GM12874 (cell line): ENCODE data around the gene EPB41L3.

Experiments used
- TF ChIP-seq, protein P1 (sequence below): IDR thresholded peaks from 2 replicates; pipeline ENCODE4 v1.5.1; 2011; ENCODE audit warnings: low read depth, mild to moderate bottlenecking, control low read depth, low read length, moderate library complexity; ENCODE audit not compliant: insufficient read depth

EPB41L3 gene

DNA sequence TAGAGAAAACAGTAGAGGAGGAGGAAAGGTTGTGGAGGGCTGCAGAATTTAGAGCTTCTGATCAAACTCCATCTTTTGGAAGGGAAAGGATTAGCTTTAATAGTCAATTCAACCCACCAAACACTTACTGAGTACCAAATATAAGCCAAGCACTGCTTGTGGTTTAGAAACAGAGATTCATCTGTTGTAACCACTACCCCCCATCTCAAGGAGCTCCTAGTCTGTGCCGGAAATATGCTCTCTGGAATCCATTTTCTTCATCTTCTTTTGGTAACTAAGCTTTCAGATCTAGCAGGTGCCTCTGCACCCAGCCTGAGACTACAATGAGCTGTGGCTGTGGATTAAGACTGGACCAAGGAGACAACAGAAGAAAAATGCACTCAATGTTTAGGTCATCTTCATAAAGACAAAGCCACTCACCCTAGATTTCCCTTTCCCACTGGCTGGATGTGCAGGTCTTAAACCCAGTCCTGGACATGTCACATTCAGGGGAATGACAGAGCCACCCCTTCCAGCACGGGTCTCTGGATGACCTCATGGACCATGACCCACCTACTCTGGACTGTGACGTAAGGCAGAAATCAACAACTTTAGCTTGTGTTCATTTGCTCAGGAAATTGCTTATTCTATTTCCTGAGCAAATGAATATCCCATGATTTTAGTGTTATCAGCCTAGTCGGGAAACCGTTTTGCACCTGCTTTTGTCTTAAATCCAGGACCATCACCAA, 52.9 kb downstream of the EPB41L3 start:
- TF ChIP-seq, protein P1, sequence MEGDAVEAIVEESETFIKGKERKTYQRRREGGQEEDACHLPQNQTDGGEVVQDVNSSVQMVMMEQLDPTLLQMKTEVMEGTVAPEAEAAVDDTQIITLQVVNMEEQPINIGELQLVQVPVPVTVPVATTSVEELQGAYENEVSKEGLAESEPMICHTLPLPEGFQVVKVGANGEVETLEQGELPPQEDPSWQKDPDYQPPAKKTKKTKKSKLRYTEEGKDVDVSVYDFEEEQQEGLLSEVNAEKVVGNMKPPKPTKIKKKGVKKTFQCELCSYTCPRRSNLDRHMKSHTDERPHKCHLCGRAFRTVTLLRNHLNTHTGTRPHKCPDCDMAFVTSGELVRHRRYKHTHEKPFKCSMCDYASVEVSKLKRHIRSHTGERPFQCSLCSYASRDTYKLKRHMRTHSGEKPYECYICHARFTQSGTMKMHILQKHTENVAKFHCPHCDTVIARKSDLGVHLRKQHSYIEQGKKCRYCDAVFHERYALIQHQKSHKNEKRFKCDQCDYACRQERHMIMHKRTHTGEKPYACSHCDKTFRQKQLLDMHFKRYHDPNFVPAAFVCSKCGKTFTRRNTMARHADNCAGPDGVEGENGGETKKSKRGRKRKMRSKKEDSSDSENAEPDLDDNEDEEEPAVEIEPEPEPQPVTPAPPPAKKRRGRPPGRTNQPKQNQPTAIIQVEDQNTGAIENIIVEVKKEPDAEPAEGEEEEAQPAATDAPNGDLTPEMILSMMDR = no peak

DNA sequence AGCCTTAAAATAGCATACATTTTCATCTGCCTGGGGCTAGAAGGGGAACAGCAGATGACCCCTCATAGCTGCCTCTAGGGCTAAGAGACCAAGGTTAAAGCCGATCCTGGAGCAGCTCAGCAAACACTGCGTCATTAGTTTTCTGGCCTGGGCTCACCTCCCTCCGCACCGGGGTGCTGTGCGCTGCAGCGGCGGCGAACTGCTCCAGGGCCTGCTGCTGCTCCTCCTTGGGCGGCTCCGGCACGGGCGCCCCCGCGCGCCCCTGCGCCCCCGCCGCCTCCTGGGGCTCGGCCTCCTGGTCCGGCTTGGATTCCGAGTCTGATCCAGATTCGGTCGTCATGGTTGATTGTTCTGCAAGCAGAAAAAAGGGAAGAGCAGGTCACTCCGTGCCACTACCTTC, 55.0 kb downstream of the EPB41L3 start:
- TF ChIP-seq, protein P1 = no peak

DNA sequence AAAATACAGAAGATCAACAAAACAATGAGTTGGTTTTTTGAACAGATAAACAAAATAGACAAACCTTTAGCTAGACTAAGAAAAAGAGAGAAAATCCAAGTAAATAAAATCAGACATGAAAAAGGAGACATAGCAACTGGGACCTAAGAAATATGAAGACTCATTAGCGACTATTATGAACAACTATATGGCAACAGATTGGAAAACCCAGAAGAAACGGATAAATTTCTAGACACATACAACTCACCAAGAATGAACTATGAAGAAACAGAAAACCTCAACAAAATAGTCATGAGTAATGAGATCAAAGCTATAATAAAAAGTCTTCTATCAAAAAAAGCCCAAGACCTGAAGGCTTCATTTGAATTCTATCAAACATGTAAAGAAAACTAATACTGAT, 59.3 kb downstream of the EPB41L3 start:
- TF ChIP-seq, protein P1 = no peak

DNA sequence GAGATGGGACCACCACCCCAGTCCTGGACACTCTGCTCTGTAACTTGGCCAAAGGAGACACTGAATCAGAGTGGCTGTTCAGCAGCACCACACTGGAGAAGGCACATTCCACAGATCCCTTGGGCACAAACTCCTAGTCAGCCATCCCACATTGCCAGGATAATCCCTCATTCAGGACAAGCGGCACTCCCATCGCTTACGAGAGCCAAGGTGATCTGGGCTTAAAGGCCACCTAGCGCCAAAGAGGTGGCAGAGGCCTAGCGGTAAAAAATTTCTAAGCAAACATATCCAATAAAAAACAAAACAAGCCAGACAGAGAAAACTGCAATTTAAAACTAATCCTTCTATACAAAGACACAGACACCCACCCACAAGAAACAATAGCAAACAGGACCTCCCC, 62.2 kb downstream of the EPB41L3 start:
- TF ChIP-seq, protein P1 = no peak

DNA sequence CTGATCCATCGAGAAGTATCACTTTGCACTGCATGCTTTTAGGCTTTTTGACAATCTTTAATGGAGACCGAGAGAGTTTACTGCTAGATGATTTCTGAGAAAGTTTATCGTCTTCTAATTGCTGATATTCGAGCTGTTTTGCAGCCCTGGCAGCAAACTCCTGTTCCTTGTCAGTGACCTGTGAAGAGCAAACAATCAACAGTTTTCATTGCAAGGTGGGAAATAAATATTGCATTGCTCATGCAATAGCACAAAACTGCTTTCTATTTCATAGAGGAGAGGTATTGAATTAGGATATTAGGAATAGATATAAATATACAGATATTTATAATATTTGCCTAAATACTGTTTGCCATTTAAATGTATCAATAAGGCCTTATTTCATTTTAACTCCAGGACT, 65.5 kb downstream of the EPB41L3 start:
- TF ChIP-seq, protein P1 = no peak

DNA sequence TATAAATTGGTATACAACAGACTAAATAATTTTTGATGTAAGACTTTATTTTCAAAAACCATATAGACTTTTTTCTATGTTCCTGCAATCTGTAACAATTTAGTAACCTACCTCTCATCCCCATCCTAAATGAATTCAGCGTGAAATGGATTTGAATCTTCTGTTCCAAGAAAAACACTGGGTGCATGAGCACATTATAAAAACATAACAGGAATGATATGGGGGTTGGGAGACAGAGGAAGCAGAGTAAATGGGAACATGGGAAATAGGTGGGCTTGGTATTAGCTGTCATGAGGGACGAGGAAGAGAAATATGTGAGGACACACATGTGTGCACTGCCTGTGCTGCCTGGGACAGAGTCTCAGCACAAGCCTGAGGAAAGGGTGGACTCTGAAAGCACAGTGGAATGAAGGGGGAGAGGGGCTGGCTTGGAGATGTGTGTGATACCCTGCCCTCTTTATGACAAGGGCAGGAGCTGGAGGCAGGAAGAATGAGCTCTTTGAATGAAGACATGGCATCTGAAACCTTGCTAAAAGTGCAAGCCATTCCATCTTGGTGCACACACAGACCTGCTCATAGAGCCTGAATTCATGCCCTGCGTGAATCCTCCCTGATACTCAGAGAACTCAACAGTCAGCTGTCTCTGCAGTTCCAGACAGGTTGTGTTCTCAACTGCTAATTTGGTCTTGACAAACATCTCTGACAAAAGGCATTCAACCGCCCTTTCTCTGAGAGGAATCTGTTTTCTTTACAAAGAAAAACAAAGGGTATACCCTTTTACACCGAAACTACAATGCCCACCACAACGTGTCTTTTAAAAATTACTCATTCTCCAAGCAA, 66.6 kb downstream of the EPB41L3 start:
- TF ChIP-seq, protein P1 = no peak

DNA sequence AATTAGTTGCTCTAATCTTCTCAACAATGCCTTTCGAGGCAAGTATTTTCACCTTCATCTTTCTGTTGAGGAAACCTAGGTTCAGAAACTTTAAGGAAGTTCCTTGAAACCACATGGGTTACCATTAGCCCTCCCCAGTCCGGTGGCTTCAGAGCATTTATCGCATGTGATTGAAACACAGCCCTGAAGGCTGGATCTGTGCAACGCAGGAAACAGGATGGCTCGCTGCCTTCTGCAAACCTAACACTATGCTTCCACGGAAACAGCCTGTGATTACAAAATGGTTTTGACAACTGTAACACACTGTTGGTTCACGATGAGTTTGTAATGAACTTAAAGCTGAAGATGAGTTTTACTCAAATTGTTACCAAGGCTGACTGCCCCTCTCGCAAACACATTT, 68.5 kb downstream of the EPB41L3 start:
- TF ChIP-seq, protein P1 = no peak
